HG03342 (cell line): ENCODE data around the gene KIF21B.
"Not testable (repeated sequence)": the region's sequence is repeated elsewhere in the genome, so short reads cannot be mapped to it uniquely, and the experiment has no call there.

Experiments used
- ATAC-seq: cut with Tn5 transposase; IDR thresholded peaks from one replicate; pipeline ENCODE4 v1.9.1; 2021; ENCODE audit warnings: mild to moderate bottlenecking, moderate library complexity; ENCODE audit not compliant: unreplicated experiment

KIF21B gene

GRCh38 chr1:200954434-200954833 lies 69.1 kb downstream of the KIF21B start:
- no peak for ATAC-seq

- ATAC-seq, result no peak
Measured at GRCh38 chr1:200951016-200951415, 72.5 kb downstream of the KIF21B start.

GRCh38 chr1:200949626-200950025 lies 73.9 kb downstream of the KIF21B start:
- ATAC-seq, result no peak

- ATAC-seq, result no peak
Measured at GRCh38 chr1:200947059-200947566, 76.4 kb downstream of the KIF21B start.

GRCh38 chr1:200945111-200945510 lies 78.4 kb downstream of the KIF21B start:
- no peak for ATAC-seq

- no peak for ATAC-seq
Measured at GRCh38 chr1:200938955-200939354, 84.6 kb downstream of the KIF21B start.

- not testable (repeated sequence) for ATAC-seq
Measured at GRCh38 chr1:200935286-200935962, 88.1 kb downstream of the KIF21B start.

- no peak for ATAC-seq
Measured at GRCh38 chr1:200934676-200935245, 88.8 kb downstream of the KIF21B start.

- no peak for ATAC-seq
Measured at GRCh38 chr1:200931776-200932175, 91.7 kb downstream of the KIF21B start.

- not testable (repeated sequence) for ATAC-seq
Measured at GRCh38 chr1:200930285-200930684, 93.2 kb downstream of the KIF21B start.

- ATAC-seq, result no peak
Measured at GRCh38 chr1:200929530-200930278, 93.8 kb downstream of the KIF21B start.

GRCh38 chr1:200925831-200926230 lies 97.7 kb downstream of the KIF21B start:
- ATAC-seq, result no peak

- ATAC-seq, result no peak
Measured at GRCh38 chr1:200923601-200924000, 99.9 kb downstream of the KIF21B start.

GRCh38 chr1:200922406-200922805 lies 101.1 kb downstream of the KIF21B start:
- no peak for ATAC-seq

GRCh38 chr1:200921571-200922110 lies 101.9 kb downstream of the KIF21B start:
- ATAC-seq, result no peak
